GM12801 (cell line): Measurements from ENCODE around the gene GRIP1.

Experiments used
- TF ChIP-seq, protein P1 (sequence below): IDR thresholded peaks from one replicate; pipeline ENCODE4 v1.5.1; 2011; ENCODE audit warnings: control low read depth; ENCODE audit not compliant: insufficient read length; ENCODE audit errors: extremely low read depth

The GRIP1 gene

GRCh38 chr12:66388517-66388916, 290.4 kb downstream of the GRIP1 start:
- TF ChIP-seq, protein P1, sequence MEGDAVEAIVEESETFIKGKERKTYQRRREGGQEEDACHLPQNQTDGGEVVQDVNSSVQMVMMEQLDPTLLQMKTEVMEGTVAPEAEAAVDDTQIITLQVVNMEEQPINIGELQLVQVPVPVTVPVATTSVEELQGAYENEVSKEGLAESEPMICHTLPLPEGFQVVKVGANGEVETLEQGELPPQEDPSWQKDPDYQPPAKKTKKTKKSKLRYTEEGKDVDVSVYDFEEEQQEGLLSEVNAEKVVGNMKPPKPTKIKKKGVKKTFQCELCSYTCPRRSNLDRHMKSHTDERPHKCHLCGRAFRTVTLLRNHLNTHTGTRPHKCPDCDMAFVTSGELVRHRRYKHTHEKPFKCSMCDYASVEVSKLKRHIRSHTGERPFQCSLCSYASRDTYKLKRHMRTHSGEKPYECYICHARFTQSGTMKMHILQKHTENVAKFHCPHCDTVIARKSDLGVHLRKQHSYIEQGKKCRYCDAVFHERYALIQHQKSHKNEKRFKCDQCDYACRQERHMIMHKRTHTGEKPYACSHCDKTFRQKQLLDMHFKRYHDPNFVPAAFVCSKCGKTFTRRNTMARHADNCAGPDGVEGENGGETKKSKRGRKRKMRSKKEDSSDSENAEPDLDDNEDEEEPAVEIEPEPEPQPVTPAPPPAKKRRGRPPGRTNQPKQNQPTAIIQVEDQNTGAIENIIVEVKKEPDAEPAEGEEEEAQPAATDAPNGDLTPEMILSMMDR, result no peak

GRCh38 chr12:66387117-66387516, 291.8 kb downstream of the GRIP1 start:
- TF ChIP-seq, protein P1, result no peak

GRCh38 chr12:66380769-66381535, 297.9 kb downstream of the GRIP1 start:
- TF ChIP-seq, protein P1, result no peak

- TF ChIP-seq, protein P1, result no peak
Measured at GRCh38 chr12:66379616-66380015, 299.3 kb downstream of the GRIP1 start.

DNA sequence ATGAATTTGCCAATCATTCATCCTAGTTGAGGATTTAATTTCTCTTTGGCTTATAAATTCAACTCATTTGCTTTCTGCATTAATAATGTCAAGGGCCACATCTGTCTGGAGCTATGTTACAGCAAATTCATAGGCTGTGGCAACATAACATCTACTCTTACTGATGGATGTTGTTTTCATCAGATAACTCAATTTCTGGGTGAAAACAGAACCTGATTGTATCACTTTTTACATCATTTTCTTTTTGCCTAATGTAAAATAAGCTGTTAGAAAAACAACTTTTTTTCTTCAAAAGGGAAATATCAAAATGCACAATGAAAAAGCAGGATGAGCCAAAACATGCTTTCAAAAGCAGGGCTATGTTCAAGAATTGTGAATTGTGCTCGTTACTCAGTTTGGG, 303.3 kb downstream of the GRIP1 start:
- TF ChIP-seq, protein P1, result no peak

DNA sequence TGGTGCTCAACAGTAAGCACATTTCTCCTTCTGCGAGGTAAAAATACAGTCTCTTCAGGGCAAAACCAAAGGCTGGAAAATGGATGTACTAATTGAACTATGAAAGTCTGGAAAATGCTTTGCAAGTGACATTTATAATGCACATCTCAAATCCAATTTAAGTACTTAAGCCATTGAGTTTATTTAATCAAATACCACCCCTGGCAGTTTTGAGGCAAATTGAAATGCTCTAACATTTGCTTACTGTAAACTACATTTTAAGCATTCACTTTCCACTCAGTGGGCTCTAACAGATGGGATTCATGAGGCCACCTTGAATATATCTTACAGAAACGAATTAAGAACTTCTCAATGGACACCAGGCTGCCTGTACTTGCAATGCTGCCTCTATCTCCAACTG, 306.9 kb downstream of the GRIP1 start:
- TF ChIP-seq, protein P1, result no peak

GRCh38 chr12:66367015-66367667, 311.7 kb downstream of the GRIP1 start:
- TF ChIP-seq, protein P1, result no peak
